Measurements from ENCODE around the gene TPRG1.

TPRG1 gene

GRCh38 chr3:189233225-189233858 lies 61.6 kb downstream of the TPRG1 start:
- peak; percentile 28 for DNase-seq

GRCh38 chr3:189235214-189235613 lies 63.4 kb downstream of the TPRG1 start:
- no peak for DNase-seq

GRCh38 chr3:189236352-189236751 lies 64.6 kb downstream of the TPRG1 start:
- DNase-seq: no peak

GRCh38 chr3:189237526-189237925 lies 65.8 kb downstream of the TPRG1 start:
- DNase-seq: no peak

DNA sequence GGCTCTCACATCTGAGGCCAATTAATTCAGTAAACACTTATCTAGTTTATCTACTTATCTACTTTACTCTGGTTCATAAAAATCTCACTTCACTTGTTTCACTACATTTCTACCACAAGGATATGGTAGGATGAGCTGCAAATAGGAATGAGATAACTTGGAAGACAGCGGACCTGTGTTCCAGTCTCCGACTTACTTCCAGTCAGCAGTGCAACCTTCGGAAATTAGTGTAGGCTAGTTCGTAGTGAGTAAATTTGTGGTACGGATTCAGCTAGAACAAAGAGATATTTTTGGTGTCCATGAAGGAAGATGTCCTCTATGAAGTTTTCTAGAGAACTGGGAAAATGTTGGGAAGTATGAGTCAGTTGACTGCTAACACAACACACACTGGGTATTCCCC lies 66.3 kb downstream of the TPRG1 start:
- no peak for DNase-seq

DNA sequence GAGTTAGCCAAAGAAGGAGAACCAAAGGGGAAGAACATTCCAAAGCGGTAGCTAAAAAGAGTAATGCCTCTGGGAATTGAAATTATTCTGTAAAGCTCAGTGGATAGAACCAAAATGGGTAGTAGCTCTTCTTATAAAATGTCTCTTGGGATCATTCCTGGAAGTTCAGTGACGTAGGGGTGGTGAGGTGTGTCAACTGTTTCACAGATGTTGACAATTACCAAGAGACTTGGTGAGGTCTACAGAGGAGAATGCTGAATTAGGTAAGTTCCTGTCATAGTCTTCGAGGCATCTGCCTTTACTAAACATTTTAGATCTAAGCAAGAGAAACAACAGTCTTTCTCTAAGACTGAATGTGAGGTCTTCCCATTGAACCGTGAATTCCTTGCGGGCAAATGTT lies 67.8 kb downstream of the TPRG1 start:
- no peak for DNase-seq

- no peak for DNase-seq
These were observed 78.2 kb downstream of the TPRG1 start for GRCh38 chr3:189249987-189250386.

DNA sequence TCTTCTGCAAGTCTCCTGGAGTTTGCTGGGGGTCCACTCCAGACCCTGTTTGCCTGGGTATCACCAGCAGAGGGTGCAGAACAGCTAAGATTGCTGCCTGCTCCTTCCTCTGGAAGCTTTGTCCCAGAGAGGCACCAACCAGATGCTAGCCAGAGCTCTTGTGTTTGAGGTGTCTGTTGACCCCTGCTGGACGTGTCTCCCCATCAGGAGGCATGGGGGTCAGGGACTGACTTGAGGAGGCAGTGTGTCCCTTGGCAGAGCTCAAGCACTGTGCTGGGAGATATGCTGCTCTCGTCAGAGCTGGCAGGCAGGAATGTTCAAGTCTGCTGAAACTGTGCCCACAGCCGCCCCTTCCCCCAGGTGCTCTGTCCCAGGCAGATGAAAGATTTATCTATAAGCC lies 86.5 kb downstream of the TPRG1 start:
- DNase-seq: no peak

- DNase-seq: no peak
These were observed 89.1 kb downstream of the TPRG1 start for GRCh38 chr3:189260556-189261493.

DNA sequence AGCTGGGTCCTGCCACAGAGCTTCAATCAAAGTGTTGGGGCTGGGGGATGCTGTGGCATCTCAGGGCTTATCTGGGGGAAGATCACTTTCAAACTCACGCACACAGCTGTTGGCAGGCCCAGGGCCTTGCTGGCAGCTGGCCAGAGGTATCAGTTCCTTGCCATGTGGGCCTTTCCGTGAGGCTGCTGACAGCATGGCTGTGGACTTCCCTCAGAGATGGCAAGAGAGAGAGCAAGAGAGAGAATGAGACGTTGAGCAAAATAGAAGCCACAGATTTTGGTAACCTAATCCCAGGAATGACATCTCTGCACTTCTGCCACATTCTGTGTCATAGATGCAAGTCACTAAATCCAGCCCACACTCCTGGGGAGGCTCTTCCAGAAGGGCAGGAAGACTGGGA lies 91.0 kb downstream of the TPRG1 start:
- DNase-seq: no peak

DNA sequence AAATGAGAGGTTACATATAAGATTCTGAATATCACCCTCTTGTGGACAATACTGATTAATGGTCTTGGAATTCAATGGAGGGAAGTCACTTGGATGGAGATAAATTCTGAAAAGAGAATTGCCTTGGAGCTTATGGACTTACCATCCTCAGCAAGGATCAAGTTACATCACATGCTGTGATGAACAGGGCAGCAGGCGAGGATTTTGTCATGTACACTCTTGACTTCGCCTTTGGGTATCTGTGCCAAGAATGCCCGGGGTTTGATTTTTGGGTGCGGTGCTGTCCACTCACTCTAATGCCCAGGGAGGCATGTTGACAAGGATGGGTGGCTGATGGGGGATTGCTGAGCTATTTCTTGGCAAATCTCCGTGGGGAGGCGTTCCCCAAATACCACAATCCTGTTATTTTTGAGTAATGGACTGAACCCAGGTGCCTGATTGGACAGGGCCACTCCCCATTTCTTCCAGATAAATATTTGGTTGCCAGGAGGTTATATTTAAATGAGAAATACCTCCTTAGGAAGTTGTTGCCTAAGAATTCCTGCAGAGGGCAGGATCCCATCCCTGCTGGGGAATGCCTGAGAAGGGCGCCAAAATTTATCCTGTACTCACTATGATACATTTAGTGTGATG lies 96.3 kb downstream of the TPRG1 start:
- DNase-seq: no peak

- no peak for DNase-seq
These were observed 97.6 kb downstream of the TPRG1 start for GRCh38 chr3:189269365-189269764.

DNA sequence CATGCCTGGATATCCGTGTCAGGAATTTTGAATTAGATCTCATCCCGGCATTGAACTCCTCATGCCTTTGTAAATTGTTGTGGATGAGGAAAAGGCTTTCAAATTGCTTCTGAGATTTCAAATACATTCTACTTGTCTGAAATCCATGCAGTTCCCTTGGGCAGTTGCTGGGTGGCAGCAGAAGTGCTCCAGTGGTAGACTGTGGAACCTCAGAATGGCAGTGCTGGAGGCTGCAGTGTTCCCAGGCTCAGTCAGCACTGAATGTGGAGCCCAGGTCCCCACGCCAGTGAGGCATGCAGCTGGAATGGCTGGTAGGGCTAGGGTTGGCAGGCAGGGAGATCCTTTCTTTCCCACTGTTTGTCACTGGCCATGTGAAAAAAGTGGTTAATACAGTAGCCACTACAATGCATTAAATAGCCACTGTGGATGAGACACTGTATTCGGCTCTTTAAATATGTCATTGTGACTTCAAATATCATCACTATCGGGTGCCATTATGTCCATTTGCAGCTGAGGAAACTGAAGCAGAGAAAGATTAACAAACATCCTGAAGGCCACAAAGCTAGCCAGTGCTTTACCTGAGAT lies 98.6 kb downstream of the TPRG1 start:
- peak; percentile 43 for DNase-seq

GRCh38 chr3:189272500-189273119 lies 100.8 kb downstream of the TPRG1 start:
- no peak for DNase-seq

GRCh38 chr3:189273736-189274135 lies 102.0 kb downstream of the TPRG1 start:
- no peak for DNase-seq

DNA sequence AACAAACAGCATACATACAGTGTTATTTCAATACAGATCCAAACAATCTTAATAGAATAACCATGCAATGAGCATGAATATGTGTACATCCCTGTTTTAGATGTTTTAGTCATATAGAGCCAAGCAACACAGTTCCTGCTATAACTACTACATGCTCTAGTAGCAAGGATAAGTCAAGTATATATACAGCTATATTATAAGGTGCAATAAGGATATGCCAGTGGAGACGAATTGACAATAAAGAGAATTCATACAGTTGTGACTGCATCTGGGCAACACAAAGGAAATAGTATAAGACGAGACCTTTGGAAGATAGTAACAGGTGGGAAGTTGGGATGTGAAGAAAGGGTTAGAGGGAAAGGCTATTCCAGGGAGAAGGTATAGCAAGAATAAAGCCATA lies 103.4 kb downstream of the TPRG1 start:
- DNase-seq: no peak

GRCh38 chr3:189275852-189276251 lies 104.1 kb downstream of the TPRG1 start:
- DNase-seq: no peak

DNA sequence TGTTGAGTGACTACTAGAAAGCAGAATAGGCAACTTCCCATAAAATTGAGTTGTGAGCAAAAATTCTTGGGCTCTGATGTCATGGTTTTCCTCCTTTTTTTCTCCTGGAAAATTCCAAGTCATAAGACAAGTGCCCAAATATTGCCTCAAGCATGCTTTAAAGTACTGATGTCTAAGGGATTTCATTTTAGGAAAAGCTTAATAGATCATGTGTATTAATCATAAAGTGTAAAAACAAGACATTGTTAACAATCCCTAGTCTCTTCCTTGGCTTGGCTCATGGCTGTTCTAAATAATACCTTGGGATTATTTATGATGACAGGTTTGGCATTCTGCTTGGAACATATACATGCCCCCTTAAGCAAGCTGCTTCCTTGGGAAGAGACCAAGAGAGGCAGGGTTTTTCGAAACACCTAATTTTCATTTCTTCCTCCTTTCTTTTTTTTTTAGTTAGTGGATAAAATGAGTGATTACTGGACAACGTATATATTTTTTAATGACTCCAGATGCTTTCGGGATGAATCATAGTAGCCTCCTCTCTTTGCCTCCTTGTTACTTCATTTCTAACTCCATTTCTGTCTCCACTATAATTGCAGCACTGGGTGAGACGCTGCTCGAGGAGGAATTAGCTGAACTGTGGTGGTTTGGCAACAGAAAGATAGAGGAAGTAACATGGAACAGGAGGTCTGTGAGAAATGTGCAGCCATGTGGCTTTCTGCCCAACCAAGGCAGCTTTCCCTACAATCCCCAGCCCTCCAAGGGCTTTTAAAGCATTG lies 104.9 kb downstream of the TPRG1 start:
- no peak for DNase-seq

DNA sequence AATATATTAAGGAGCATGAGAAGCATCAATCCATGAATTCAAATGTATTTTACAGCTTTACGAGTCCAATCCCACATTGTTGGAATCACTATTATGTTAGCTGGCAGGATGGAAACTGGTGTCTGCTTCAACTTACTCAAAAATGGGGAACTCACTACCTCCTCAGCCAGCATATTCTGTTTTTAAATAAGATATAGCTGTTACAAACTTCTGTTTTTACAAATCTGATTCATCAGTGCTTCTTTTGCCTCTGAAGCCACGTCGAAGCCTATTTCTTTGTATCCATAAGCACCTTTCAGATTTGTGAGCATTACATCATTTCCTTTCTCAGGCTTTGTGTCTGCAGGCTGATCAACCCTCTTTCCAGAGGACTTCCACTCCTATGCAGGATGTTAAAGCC lies 105.9 kb downstream of the TPRG1 start:
- no peak for DNase-seq

DNA sequence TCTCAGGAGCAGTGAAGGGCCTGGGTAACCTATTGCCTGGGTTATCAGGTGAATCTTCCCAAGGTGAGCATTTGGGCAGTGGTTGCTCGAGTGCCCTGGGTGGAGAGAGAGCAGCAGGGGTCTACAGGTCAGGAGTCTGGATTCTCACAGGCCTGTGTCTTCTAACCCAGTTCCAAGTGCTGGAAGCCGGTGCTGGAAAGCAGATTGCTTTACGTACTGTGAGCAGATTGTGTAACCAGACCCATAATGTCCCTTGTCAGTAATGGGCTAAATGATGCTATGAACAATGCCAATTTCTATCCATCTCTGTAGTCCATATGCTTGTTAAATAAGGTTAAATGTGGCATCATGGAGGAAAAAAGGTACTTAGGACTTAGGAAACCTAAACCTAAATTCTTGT lies 106.5 kb downstream of the TPRG1 start:
- no peak for DNase-seq

- DNase-seq: no peak
These were observed 110.4 kb downstream of the TPRG1 start for GRCh38 chr3:189282189-189282588.

DNA sequence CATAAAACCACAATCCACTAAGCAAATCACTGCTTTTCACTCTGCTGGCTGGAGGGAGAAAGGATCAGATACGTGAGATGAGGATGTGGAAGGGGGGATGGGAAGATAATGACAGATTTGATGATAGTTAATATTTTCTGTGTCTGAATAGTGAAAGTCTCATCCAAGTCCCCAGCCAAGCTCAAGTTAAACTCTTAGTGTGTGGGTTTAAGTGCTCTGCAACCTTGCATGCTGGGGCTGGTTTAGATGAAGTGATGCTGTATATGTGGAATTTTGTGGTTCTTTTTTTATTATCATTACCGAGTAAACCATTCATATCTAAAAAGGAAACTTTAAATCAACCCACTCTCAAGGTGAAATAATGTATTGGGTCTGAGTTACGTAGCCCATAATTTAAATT lies 111.0 kb downstream of the TPRG1 start:
- DNase-seq: no peak
